ENCODE results near the gene RAB5B. TPM values are rescaled to one million over a fixed set of nuclear protein-coding genes. Genes with fewer than 3 reads are reported as not detected.

RAB5B gene
- total and polyA plus RNA-seq, 10 of the 15 experiments (the other 5 are each of a cell fraction or from before 2014, with no cell fraction given), result 7.5 to 149 (median 37.8) TPM

- TF ChIP-seq, protein P1, sequence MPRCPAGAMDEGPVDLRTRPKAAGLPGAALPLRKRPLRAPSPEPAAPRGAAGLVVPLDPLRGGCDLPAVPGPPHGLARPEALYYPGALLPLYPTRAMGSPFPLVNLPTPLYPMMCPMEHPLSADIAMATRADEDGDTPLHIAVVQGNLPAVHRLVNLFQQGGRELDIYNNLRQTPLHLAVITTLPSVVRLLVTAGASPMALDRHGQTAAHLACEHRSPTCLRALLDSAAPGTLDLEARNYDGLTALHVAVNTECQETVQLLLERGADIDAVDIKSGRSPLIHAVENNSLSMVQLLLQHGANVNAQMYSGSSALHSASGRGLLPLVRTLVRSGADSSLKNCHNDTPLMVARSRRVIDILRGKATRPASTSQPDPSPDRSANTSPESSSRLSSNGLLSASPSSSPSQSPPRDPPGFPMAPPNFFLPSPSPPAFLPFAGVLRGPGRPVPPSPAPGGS (IDR thresholded peaks at IDR 0.05; ENCODE audit: borderline replicate concordance, insufficient read depth, low read depth, low read length, poor library complexity, severe bottlenecking), result no peak
- no peak for TF ChIP-seq SRF (IDR thresholded peaks at IDR 0.05; ENCODE audit: low read depth in 2 of 2, low read length in 2 of 2)
- no peak for TF ChIP-seq CBX3 (IDR thresholded peaks at IDR 0.05; ENCODE audit: borderline replicate concordance, low read depth)
- no peak for TF ChIP-seq ZZZ3 (IDR thresholded peaks at IDR 0.05; ENCODE audit: control insufficient read depth, insufficient read length, low read depth)
- TF ChIP-seq KDM1A (IDR thresholded peaks at IDR 0.05; ENCODE audit: borderline replicate concordance), result no peak
- TF ChIP-seq EZH2 (IDR thresholded peaks at IDR 0.05; ENCODE audit: borderline replicate concordance, control insufficient read depth, low read depth, low read length), result no peak
- TF ChIP-seq RAD51 (IDR thresholded peaks at IDR 0.05), result no peak
- TF ChIP-seq CHD1 (IDR thresholded peaks at IDR 0.05; ENCODE audit: low read depth, low read length), result no peak
- TF ChIP-seq, protein P2, sequence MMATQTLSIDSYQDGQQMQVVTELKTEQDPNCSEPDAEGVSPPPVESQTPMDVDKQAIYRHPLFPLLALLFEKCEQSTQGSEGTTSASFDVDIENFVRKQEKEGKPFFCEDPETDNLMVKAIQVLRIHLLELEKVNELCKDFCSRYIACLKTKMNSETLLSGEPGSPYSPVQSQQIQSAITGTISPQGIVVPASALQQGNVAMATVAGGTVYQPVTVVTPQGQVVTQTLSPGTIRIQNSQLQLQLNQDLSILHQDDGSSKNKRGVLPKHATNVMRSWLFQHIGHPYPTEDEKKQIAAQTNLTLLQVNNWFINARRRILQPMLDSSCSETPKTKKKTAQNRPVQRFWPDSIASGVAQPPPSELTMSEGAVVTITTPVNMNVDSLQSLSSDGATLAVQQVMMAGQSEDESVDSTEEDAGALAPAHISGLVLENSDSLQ (IDR thresholded peaks at IDR 0.05), result peak; percentile 98
- no peak; the same call in 1 of the 2 replicates for TF ChIP-seq ZBED1 (IDR thresholded peaks at IDR 0.05; ENCODE audit: borderline replicate concordance)
- no peak for TF ChIP-seq SPI1 (IDR thresholded peaks at IDR 0.05; ENCODE audit: borderline replicate concordance, insufficient read depth, low read depth, low read length)
- TF ChIP-seq REST (IDR thresholded peaks at IDR 0.05; ENCODE audit: low read depth, low read length), result no peak
- no peak for TF ChIP-seq FOXK2 (IDR thresholded peaks at IDR 0.05)
- peak; percentile 76 for TF ChIP-seq HDGF (IDR thresholded peaks at IDR 0.05)
- TF ChIP-seq TARDBP (IDR thresholded peaks at IDR 0.05; ENCODE audit: borderline replicate concordance), result no peak
- TF ChIP-seq TCF7 (IDR thresholded peaks at IDR 0.05; ENCODE audit: borderline replicate concordance), result no peak
- TF ChIP-seq, protein P3, sequence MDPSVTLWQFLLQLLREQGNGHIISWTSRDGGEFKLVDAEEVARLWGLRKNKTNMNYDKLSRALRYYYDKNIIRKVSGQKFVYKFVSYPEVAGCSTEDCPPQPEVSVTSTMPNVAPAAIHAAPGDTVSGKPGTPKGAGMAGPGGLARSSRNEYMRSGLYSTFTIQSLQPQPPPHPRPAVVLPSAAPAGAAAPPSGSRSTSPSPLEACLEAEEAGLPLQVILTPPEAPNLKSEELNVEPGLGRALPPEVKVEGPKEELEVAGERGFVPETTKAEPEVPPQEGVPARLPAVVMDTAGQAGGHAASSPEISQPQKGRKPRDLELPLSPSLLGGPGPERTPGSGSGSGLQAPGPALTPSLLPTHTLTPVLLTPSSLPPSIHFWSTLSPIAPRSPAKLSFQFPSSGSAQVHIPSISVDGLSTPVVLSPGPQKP (IDR thresholded peaks at IDR 0.05; ENCODE audit: low read depth, low read length), result no peak
- no peak for TF ChIP-seq MYB (IDR thresholded peaks at IDR 0.05; ENCODE audit: borderline replicate concordance, low read depth, low read length)
- no peak for TF ChIP-seq TCF12 (IDR thresholded peaks at IDR 0.05; ENCODE audit: low read depth, low read length)
- TF ChIP-seq, protein P4, sequence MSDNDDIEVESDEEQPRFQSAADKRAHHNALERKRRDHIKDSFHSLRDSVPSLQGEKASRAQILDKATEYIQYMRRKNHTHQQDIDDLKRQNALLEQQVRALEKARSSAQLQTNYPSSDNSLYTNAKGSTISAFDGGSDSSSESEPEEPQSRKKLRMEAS (IDR thresholded peaks at IDR 0.05; ENCODE audit: low read depth, low read length), result no peak
- no peak for TF ChIP-seq SMC3 (IDR thresholded peaks at IDR 0.05; ENCODE audit: borderline replicate concordance, low read length)
- TF ChIP-seq SMARCA5 (IDR thresholded peaks at IDR 0.05), result no peak
- no peak for TF ChIP-seq EP300 (IDR thresholded peaks at IDR 0.05; ENCODE audit: borderline replicate concordance in 1 of 2, control insufficient read depth in 1 of 2, low read depth in 2 of 2, low read length in 2 of 2)
Observed at GRCh38 chr12:55996715-55997534, 23.0 kb downstream of the RAB5B start, which contains the start of gene SUOX (continued).
